Measurements from ENCODE around the gene CCL26.
"Not testable (repeated sequence)": the region's sequence is repeated elsewhere in the genome, so short reads cannot be mapped to it uniquely, and the experiment has no call there.

The CCL26 gene, protein sequence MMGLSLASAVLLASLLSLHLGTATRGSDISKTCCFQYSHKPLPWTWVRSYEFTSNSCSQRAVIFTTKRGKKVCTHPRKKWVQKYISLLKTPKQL
- 0 reads per million in 4 donors for total RNA-seq

DNA sequence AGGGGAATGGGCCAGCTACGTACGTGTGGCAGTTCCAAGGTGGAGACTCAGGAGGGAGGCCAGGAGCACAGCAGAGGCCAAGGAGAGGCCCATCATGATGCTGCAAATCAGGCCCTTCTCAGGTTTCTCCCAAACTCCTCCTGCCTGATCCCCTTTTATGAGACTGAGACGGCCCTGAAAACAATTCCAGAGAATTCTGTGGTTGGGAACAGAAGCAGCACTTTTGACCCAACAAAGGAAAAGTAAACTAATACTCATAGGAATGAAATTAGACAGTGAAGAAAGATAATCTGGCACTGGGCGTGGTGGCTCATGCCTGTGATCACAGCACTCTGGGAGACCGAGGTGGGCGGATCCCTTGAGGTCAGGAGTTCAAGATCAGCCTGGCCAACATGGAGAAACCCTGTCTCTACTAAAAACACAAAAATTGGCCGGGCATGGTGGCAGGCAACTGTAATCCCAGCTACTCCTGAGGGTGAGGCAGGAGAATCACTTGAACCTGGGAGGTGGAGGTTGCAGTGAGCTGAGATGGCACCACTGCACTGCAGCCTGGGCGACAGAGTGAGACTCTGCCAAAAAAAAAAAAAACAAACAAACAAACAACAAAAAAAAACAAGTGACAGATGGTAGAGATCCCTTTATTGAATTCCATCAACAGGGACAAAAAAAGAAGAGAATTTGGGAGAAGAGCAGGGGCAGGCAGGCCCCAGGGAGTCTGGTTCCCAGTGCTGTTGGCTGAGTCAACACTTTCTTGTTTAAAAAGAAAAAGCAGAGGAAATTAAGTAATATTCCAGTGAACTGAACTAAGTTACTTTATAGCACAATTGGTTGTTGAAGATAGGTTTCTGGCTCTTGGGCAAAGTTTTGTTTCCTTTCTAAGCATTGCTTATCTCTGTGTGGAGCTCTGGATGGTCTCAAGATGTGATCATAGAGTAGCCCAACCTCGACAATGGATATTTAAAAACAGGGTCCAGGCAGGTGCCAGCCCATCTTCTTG is at the start of gene CCL26:
Gene CCL26, minus strand, starts transcription at position 131 of the 997 bp plus-strand sequence. Its CDS starts 35 bp downstream, at position 96.
- no peak for DNase-seq

DNA sequence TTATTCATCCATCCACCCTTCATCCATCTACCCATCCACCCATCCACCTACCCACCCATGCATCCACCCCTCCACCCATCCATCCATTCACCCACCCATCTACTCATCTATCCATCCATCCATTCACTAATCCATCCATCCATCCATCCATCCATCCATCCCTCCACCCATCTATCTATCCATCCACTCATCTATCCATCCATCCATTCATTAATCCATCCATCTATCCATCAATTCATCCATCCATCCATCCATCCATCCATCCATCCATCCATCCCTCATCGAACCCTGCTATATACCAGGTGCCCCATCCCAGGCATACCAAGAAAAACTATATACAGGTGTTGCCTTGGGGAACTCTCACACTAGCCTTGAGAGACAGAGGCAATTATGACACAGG is 48.7 kb upstream of the CCL26 start:
- no peak for DNase-seq

GRCh38 chr7:75819711-75820110 is 47.7 kb upstream of the CCL26 start:
- no peak for DNase-seq

GRCh38 chr7:75818472-75818871 is 46.5 kb upstream of the CCL26 start:
- no peak for DNase-seq

DNA sequence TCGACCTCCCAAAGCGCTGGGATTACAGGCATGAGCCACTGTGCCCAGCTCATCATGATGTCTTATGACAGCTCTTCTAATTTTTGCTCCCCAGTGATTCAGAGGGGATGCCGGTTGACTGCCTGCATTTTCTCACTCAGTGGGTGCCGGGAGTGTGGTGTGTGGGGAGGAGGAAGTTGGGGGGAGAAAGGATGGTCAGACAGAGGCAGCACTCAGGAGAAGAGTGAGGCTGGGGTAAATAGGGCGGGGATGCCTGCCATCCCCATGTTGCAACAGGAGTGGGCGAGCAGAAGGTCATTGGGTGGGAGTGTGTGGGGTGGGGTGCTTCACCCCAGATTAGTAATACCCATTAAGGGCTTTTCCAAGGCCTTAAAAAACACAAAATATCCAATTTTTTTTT is 45.1 kb upstream of the CCL26 start:
- DNase-seq, result no peak

DNA sequence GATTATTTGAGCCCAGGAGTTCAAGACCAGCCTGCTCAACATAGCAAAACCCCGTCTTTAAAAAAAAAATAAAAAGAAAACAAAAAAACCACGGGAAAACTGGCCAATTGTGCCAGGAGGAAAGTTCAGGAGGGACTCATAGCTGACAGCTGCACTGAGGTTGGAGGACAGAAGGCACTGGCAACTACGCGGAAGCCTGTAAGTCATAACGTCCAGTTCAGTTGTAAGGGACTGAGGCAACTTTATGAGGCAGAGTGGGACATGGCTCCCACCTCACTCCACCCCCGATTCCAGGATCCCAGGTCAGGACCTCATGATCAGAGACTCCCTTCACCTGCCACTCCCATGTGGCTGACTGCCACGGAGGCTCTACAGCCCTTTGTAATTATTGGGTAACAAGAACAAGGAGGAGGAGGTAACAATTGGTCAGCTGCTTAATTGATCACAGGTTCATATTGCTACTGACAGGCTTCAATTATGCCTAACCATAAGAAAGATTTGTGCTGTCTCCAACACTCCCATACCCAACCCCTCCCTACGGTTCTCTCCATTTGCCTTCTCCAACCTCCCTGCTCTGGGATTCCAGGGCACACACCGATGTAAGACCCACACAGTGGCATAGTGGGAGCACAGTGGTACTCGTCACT is 43.5 kb upstream of the CCL26 start:
- DNase-seq, result no peak

DNA sequence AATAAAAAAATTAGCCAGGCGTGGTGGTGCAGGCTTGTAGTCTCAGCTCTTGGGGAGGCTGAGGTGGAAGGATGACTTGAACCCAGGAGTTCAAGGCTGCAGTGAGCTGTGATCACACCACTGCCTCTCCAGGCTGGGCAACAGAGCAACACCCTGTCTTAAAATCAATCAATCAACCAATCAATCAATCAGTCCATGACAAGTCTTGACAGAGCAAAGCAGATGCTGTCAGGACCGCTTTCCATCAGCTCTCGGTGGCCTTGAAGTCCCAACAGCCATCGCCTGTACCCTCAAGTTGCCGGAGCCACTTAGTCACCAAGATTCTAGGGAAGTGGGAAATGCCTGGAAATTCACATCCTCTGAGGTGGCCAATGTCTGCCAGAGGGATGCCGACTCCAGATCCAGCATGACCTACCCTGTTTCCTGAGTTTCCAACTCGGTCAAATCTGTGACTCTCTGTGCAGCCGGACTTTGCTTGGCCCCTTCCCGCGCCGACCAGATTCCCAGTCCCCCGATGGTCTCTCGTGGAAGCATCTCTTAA is 42.5 kb upstream of the CCL26 start:
- DNase-seq, result no peak

DNA sequence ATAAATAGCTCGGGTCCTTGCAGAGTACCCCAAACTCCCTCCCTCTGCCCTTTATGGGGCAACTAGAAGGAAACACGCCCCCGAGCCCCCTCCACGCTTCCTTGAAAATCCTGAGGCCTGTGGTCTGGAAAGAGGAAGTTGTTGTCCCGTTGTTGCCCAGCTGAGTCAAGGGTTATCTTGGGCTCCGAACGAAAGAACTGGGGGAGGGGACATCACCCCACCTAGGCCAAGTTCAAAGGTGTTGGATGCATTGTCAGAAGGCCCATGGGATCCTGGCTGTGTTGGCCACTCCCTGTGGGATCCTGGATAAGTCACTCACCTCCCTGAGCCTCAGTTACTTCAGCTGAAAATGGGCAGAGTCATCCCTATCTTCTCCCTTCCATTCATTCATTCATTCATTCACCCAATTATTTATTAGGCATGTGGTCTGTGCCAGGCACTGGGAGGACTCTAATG is 41.8 kb upstream of the CCL26 start, which contains the start of gene CCL24:
Gene CCL24, minus strand, starts transcription at position 26 of the 456 bp plus-strand sequence. CDS start 91 bp downstream, outside the sequence.
- no peak for DNase-seq

DNA sequence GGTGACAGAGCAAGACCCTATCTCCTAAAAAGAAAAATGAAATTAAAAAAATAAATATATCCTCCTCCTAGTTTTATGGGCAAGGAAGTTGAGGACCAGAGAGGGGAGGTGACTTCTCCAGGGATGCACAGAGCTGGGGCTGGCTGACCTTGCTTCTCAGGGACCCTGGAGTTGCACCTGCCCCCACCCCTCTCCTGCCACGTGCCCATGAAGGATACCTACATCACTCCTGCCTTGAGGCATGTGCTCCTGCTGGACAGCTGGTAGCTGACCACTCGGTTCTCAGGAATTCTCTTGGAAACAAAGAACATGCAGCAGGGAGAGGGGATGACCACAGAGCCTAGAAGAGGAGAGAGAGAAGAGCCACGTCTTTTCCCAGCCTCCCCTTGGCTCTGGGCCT is 41.1 kb upstream of the CCL26 start:
- no peak for DNase-seq

- DNase-seq, result no peak
Measured at GRCh38 chr7:75811894-75812678, 40.1 kb upstream of the CCL26 start.

DNA sequence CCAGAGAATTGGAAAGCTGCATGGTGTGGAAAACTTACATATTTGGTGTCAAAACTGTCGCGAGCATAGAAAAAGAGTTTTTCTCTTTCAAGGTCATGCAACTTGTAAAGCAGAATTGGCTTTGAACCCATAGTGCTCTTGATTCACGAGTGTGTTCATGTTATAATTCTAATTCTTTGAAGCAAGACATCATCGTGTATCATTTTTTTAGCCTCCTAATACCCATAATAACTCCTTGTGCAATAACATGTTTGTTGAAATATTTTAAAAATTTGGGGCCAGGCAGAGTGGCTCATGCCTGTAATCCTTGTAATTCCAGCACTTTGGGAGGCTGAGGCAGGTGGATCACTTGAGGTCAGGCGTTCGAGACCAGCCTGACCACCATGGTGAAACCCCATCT is 37.4 kb upstream of the CCL26 start:
- DNase-seq, result no peak

GRCh38 chr7:75808106-75808505 is 36.1 kb upstream of the CCL26 start:
- DNase-seq, result no peak

- no peak for DNase-seq
Measured at GRCh38 chr7:75807452-75807851, 35.4 kb upstream of the CCL26 start.

DNA sequence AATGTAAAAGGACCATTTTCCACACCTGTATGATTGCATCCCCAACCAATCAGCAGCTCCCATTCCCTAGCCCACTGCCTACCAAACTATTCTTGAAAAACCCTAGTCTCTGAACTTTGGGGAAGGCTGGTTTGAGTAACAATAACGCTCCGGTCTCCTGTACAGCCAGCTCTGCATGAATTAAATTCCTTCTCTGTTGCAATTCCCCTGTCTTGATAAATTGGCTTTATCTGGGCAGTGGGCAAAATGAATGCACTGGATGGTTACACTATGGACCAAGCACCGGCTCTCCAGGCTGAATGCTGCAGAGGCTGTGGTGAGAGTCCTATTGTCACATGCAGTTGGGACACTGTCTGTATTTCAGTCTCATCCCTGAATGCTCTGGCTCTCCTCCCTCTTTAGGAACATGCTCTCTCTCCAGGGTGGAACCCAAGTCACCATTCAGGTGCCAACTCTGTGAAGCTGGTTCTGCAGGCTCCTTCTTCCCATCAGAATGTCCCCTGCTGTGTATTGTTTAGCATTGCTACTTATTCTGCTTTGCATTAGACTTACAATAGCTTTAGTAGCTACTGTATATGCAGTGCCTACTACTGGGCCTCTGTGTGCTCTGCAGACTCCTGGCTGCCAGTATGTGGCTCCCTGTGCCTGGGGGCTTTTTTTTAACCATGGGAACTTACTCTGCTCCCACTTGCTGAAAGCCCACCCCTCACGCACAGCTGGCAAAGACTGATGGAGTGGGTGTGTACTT is 34.7 kb upstream of the CCL26 start:
- no peak for DNase-seq

DNA sequence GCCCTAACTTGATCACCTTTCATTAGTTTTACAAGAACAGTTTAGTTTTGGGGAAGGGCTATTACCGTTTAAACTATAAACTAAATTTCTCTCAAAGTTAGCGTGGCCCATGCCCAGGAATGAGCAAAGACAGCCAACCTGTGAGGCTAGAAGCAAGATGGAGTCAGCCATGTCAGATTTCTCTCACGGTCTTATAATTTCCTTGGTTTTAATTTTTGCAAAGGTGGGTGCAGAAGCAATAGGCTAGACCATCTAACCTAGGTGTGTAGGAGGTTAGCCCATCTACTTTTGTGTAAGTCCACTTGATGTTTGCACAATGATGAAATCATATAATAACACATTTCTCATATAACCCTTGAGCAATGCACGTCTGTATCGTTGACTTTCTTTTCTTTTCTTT is 32.7 kb upstream of the CCL26 start:
- no peak for DNase-seq

DNA sequence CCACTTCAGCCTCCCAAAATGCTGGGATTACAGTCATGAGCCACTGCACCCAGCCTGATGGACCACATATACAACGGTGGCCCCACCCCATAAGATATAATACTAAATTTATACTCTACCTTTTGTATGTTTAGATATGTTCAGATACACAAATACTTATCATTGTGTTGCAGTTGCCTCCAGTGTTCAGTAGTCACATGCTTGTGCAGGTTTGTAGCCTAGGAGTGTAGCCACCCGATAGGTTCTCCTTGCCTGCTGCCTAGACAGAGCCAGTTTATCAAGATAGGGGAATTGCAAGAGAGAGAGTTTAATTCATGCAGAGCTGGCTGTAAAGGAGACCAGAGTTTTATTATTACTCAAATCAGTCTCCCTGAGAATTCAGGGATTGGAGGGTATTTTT is 32.0 kb upstream of the CCL26 start:
- no peak for DNase-seq

- DNase-seq, result no peak
Measured at GRCh38 chr7:75802552-75802821, 30.5 kb upstream of the CCL26 start.

- DNase-seq, result no peak
Measured at GRCh38 chr7:75798770-75799169, 26.8 kb upstream of the CCL26 start.

DNA sequence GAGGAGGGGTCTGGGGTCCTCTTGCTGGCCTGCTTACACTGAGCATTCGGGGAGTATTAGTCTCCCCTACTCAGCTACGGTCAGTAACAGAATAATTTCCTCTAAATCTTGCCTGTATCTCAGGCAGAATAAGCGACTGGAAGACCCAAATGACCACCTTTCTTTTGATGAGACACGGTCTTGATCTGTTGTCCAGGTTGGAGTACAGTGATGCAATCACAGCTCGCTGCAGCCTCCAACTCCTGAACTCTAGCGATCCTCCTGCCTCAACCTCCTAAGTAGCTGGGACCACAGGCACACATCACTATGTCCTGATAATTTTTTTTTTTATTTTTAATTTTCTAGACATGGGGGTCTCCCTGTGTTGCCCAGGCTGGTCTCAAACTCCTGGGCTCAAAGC is 24.4 kb upstream of the CCL26 start:
- no peak for DNase-seq

DNA sequence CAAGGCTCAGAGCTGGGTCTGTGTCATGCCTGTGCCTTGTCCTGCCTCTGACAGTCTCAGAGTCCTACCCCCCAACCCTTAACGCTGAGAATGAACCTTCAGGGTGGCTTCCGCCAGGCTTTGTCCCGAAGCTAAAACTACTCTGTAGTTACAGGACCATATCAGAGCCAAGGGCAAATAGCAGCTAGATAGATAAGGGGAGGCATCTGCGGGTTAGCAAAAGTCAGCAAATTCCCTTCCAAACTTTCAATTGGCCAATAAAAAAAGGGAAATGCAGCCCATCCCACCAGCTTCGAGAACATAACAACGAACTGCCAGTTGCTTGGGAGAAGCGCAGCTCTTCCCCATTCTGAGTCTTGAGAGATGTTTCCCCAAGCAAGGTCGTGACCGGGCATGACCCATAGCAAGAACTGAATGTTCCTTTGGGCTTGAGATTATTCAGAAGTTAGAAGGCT is 23.8 kb upstream of the CCL26 start:
- no peak for DNase-seq

- no peak for DNase-seq
Measured at GRCh38 chr7:75793676-75794075, 21.7 kb upstream of the CCL26 start.

GRCh38 chr7:75792567-75792966 is 20.6 kb upstream of the CCL26 start:
- not testable (repeated sequence) for DNase-seq

Measured in T-helper 1 cell (primary cell).